LNCAP (cell line): ENCODE results near the gene BCL11A.

ENCODE experiments used
- TF ChIP-seq, protein P1 (sequence below): fragments of 450-650 bp; IDR thresholded peaks from 2 replicates; pipeline ENCODE4 v1.5.1; 2017; ENCODE audit warnings: mild to moderate bottlenecking

Gene BCL11A

DNA sequence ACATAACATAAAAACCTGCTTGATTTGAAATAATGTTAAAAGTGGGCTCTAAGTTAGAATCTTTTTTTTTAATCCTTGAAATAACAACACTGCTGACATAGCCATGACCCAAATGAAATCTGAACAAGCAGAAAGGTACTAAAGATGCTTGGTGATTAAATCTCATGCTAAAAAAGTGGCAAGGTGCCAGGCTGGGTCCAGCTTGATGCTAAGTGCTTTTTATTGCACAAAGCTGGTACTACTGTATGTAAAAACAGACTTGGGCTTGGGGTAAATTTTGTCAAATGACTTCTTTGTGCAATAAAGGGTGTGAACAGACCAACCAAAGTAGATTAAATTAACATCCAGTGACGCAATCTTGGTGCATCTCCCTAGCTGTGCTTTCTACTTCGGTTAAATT, 13.4 kb downstream of the BCL11A start:
- TF ChIP-seq, protein P1, sequence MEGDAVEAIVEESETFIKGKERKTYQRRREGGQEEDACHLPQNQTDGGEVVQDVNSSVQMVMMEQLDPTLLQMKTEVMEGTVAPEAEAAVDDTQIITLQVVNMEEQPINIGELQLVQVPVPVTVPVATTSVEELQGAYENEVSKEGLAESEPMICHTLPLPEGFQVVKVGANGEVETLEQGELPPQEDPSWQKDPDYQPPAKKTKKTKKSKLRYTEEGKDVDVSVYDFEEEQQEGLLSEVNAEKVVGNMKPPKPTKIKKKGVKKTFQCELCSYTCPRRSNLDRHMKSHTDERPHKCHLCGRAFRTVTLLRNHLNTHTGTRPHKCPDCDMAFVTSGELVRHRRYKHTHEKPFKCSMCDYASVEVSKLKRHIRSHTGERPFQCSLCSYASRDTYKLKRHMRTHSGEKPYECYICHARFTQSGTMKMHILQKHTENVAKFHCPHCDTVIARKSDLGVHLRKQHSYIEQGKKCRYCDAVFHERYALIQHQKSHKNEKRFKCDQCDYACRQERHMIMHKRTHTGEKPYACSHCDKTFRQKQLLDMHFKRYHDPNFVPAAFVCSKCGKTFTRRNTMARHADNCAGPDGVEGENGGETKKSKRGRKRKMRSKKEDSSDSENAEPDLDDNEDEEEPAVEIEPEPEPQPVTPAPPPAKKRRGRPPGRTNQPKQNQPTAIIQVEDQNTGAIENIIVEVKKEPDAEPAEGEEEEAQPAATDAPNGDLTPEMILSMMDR: no peak

DNA sequence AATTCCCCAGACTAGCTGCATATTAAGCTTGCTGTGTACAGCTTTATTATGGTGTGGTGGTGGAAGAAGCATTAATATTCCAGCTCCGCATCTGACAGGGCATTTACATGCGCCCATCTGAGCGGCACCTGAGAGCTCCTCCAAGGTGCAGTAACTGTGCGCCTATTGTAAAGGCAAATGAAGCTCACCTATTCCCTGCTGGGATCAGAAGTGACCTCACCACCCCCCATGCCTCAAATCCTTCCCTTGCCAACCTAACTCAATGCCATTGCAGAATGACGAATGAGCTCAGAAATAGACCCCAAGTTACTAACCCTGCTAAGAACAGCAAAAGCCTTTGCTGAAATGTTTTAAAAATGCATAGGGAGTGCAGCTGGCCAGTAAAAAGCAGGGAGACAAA, 14.3 kb downstream of the BCL11A start:
- TF ChIP-seq, protein P1: no peak

DNA sequence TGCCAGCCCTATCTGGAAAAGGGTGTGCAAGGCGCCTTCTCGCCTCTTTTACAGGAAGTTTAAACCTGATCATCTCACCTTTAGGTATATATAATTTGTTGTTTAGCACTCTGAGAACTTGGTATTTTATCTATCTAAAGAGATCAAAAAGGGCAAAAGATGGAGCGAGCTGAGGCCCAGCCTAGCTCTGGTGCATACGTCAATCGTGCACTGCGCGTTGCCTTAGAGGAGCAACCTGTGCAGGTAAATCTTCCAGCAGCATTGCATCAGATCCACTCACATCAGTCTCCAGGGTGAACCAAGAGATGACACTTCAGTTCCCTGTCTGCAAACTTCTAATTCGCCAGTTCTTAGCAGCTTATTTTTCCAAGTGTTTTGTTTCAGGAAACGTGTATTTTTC, 15.4 kb downstream of the BCL11A start:
- TF ChIP-seq, protein P1: no peak

DNA sequence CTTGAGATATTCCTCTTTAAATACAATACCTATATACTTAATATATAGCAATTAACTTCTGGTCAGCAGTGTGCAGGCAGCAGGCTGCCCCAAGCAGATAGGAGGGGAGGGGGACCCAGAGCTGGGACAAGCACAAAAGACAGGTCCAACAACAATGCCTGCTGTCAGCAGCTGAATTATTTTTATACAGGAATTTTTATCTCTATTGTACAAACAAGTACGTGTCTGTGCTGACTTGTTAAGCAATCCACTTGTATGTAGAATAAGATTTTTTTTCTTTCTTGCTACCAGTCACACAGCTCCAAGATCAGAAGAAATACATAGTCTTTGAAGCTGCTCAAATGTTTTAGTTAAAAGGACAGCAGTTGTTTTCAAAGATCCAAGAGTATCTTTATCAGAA, 16.7 kb downstream of the BCL11A start:
- TF ChIP-seq, protein P1: no peak

DNA sequence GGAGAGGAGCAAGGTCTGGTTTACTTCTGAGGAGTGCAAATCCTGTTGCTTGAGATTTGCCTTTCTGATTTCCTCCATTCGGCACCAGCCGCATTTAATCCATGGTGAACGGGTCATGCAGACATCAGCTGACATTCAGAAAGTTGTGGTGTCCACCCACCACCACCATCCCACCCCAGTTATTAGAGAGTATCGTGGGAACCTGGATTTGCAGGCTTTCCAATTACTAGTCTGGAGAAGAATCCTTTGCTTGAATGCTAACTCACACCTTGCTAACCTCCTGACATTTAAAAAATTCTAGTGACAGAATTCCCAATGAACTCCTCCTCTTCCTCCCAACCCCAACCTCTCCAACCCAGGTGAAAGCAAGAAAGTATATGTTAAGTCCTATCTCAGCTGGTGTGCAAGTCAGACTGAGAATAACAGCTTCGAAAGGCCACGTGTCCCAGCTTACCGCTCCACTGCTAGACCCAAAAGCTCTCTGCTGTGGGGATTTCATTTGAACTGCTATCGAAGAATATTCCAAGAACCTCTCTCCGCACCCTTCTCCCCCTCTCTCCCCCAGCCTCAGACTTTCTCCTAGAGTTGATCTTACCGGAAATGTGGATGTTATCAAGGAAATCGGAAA, 17.7 kb downstream of the BCL11A start:
- TF ChIP-seq, protein P1: no peak

DNA sequence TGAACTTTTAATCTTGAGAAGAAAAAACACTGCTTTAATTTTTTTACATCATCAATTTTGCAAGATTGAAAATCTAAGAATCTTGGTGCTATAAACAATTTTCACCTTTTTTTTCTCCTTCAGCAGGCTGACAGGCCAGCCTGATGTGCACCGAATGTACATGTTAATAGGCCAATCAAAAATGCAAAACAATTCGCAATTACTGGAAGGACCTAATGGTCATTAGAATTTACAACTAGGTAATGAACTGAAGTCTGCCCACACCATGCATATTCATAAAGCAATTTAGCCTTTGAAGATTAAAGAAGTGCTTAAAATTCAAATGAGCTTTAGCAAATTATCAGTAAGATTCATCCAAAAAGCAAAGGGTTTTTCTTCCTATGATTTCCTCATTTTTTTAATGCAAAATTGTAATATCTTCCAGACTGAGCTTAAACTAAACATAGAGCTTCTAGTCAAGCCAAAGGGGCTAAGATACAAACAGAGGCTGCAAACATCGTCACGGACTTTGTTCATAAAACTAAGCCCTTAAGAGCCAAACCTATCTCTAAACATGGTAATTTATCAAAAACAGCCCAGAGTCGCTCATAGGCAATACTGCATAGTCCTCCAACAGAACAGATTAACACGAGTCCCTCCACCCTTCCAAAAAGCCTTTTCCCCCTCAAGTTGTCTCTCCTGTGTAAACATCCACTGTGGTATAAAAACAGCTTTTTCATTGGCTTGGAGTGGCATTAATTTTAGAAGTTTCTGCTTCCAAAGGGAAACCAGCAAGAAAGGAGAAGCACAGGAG, 18.4 kb downstream of the BCL11A start:
- TF ChIP-seq, protein P1: no peak

DNA sequence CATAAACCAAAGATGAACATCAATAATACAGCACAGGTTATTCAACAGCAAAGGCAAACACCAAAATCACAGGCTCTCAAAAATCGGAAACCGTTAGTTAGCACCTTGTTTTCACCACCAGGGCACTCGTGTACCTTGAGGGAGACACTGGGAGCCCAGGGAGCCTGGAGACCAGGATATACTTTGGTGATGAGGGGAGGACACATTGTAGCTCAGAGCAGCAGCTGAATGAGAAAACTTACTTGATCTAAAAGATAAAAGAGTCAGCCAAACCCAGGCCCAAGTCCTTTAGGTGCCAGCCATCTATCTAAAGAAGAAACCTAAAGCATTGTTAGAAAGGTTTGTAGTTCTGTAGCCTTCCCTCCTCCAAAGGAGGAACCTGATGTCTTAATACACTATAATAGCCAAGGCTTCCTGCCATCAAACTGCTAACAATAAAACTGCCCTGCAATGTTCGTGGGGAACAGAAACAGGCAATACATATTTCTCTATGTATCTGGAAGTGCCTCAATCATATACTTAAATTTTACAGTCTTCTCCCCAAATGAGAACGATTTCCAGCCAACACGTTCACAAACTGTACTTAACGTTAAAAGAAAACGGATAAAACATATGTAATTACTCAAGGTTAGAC, 19.3 kb downstream of the BCL11A start:
- TF ChIP-seq, protein P1: no peak
